ENCODE data around the gene DAB2IP.

Gene DAB2IP

GRCh38 chr9:121658166-121658565, 6.7 kb downstream of the DAB2IP start:
- intact Hi-C loops (cut with DNase I; ENCODE audit: low total_unique reads): no loop called here
- Histone ChIP-seq H3K27me3 (no peaks in the 10 kb centered on the region), H3K4me1 (peaks cover 0 to 28% (median 19%) of the 10 kb centered on the region in 4 donors), H3K4me3 (peak overlapping the region; percentile 5 to 38), H3K27ac (peak overlapping the region in 1 of 2 donors; percentile 46), H3K36me3 (no peaks in the 10 kb centered on the region), H3K9me3 (no peaks in the 10 kb centered on the region)
- TF ChIP-seq CTCF (IDR thresholded peaks at IDR 0.05): peak in 1 of 2 experiments; percentile 25
- DNase-seq: no peak

- Histone ChIP-seq H3K36me3 (no peaks in the 10 kb centered on the region), H3K4me1 (peaks cover 0 to 32% (median 21%) of the 10 kb centered on the region in 4 donors), H3K27ac (peak overlapping the region in 1 of 2 donors; percentile 46), H3K9me3 (no peaks in the 10 kb centered on the region), H3K4me3 (peak overlapping the region; percentile 5 to 38), H3K27me3 (no peaks in the 10 kb centered on the region)
- DNase-seq: no peak
- TF ChIP-seq CTCF (IDR thresholded peaks at IDR 0.05): no peak
- intact Hi-C loops (cut with DNase I; ENCODE audit: low total_unique reads): no loop called here
These were observed 7.2 kb downstream of the DAB2IP start for GRCh38 chr9:121658591-121658990.

- H3K36me3 ChIP-seq: no peaks in the 10 kb centered on the region
- H3K9me3 ChIP-seq: no peaks in the 10 kb centered on the region
- no peak overlapping the region for H3K4me3 ChIP-seq
- intact Hi-C loops (cut with DNase I; ENCODE audit: low total_unique reads): no loop called here
- no peak overlapping the region for H3K27ac ChIP-seq
- TF ChIP-seq CTCF (IDR thresholded peaks at IDR 0.05): no peak
- DNase-seq: no peak
- H3K4me1 ChIP-seq: peaks cover 0 to 33% (median 21%) of the 10 kb centered on the region in 4 donors
- H3K27me3 ChIP-seq: no peaks in the 10 kb centered on the region
These were observed 8.9 kb downstream of the DAB2IP start for GRCh38 chr9:121660367-121660766.

GRCh38 chr9:121660876-121661275, 9.4 kb downstream of the DAB2IP start:
- H3K4me1 ChIP-seq: peaks cover 0 to 33% (median 21%) of the 10 kb centered on the region in 4 donors
- H3K9me3 ChIP-seq: no peaks in the 10 kb centered on the region
- no peaks in the 10 kb centered on the region for H3K36me3 ChIP-seq
- intact Hi-C loops (cut with DNase I; ENCODE audit: low total_unique reads): no loop called here
- no peak overlapping the region for H3K4me3 ChIP-seq
- no peak for TF ChIP-seq CTCF (IDR thresholded peaks at IDR 0.05)
- DNase-seq: no peak
- H3K27me3 ChIP-seq: no peaks in the 10 kb centered on the region
- no peak overlapping the region for H3K27ac ChIP-seq

GRCh38 chr9:121661328-121661727, 9.9 kb downstream of the DAB2IP start:
- no peak for DNase-seq
- Histone ChIP-seq H3K27me3 (no peaks in the 10 kb centered on the region), H3K4me3 (no peak overlapping the region), H3K27ac (no peak overlapping the region), H3K9me3 (no peaks in the 10 kb centered on the region), H3K36me3 (no peaks in the 10 kb centered on the region), H3K4me1 (peaks cover 0 to 33% (median 21%) of the 10 kb centered on the region in 4 donors)
- intact Hi-C loops (cut with DNase I; ENCODE audit: low total_unique reads): no loop called here
- TF ChIP-seq CTCF (IDR thresholded peaks at IDR 0.05): no peak

- Histone ChIP-seq H3K36me3 (no peaks in the 10 kb centered on the region), H3K9me3 (no peaks in the 10 kb centered on the region)
These were observed 10.9 kb downstream of the DAB2IP start for GRCh38 chr9:121662359-121662758.

More at GRCh38 chr9:121662359-121662758, 10.9 kb downstream of the DAB2IP start:
- no peak for TF ChIP-seq CTCF (IDR thresholded peaks at IDR 0.05)
- intact Hi-C loops (cut with DNase I; ENCODE audit: low total_unique reads): no loop called here
- H3K27me3 ChIP-seq: no peaks in the 10 kb centered on the region
- peaks cover 0 to 31% (median 19%) of the 10 kb centered on the region in 4 donors for H3K4me1 ChIP-seq
- DNase-seq: no peak
- no peak overlapping the region for H3K27ac ChIP-seq
- H3K4me3 ChIP-seq: no peak overlapping the region

Measured in tibial artery (tissue), 4 donors.